Epithelial cell of prostate (primary cell): ENCODE measurements around the gene UBE2B.
A peak's percentile ranks its signal among the peaks of the same experiment; 100 is the strongest.
"Not testable (repeated sequence)": the region's sequence is repeated elsewhere in the genome, so short reads cannot be mapped to it uniquely, and the experiment has no call there.

Source experiments
- DNase-seq: peaks from one replicate; pipeline ENCODE4 v3.0.0-alpha.2; 2011; ENCODE audit warnings: low read depth, low spot score
- H3K27ac ChIP-seq: fragments of 450-650 bp; 2 replicates; pipeline ENCODE4 v1.5.1; 2017; ENCODE audit warnings: mild to moderate bottlenecking

Gene UBE2B

DNA sequence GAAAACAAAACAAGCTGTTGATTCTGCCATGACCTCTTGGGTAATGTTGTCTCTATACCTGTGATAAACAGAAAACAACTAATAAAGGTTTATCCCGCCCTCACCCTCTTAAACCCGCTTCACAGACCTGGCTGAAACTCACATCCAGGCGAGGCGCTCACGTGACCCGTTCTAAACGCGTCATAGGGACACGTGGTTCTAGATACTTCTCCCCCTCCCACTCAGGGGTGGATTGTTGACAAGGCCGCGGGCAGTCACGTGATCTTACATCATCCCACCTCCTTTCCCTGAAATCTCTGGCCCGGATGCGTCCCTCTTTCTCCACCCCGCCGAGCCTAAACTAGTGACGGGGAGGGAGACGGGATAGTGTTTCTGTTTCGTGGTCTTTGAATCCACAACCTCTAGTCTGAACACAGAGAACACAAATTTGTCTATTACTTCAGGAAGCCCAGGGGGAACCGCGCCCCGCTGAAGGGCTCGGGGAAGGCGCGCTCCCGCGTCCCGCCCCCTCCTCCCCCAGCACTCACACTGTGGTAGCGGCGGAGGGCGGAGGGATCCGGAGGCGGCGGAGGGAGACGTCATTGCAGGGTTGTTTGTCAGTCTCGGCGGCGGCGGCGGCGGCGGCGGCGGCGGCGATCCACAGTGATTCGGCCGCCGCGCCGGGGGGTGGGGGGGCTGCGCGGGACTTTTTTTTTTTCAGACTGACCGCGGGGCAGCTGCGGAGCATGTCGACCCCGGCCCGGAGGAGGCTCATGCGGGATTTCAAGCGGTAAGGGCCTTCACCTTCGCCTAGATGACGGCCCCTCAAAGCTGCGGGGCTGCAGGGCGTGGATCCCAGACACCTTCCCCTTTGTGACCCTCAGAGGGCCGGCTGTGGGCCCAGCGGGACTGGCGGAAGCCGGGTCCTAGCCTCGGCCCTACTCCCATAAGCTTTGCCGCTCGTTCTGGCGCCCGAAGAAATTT lies at the start of gene UBE2B:
TSS of gene UBE2B (plus strand) at position 699 of the 963 bp plus-strand sequence. CDS start at position 726, 27 bp downstream.
- peak; percentile 99 for DNase-seq
- peak within 1 kb of the TSS; percentile 90 for H3K27ac ChIP-seq

- no peak overlapping the region for H3K27ac ChIP-seq
- no peak for DNase-seq
Measured at GRCh38 chr5:134327327-134327726, 44.0 kb upstream of the UBE2B start.

GRCh38 chr5:134328619-134329018 lies 42.8 kb upstream of the UBE2B start:
- no peak for DNase-seq
- H3K27ac ChIP-seq = no peak overlapping the region

DNA sequence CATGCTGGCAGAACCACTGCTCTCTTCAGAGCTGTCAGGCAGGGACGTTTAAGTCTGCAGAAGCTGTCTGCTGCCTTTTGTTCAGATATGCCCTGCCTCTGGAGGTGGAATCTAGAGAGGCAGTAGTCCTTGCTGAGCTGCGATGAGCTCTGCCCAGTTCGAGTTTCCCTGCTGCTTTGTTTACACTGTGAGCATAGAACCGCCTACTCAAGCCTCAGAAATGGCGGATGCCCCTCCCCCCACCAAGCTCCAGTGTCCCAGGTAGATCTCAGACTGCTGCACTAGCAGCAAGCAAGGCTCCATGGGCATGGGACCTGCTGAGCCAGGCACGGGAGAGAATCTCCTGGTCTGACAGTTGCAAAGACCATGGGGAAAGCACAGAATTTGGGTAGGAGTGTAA lies 34.5 kb upstream of the UBE2B start:
- DNase-seq, H3K27ac ChIP-seq: not testable (repeated sequence)

DNA sequence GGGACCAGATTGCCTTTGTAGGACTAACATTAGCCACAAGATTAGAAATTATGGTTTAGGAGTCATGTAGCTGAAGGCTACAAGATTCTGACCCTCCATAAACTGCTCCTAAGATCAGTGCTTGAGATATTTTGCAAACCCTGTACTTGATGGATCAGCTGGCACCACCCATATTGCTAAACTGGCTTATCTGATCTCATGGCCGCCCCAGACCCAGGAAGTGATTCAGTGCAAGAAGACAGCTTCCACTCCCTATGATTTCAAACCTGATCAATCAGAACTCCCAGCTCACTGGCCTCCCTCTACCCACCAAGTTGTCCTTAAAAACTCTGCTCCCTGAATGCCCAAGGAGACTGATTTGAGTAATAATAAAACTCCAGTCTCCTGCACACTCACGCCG lies 27.9 kb upstream of the UBE2B start:
- H3K27ac ChIP-seq = peak overlapping the region; percentile 34
- DNase-seq = not testable (repeated sequence)

DNA sequence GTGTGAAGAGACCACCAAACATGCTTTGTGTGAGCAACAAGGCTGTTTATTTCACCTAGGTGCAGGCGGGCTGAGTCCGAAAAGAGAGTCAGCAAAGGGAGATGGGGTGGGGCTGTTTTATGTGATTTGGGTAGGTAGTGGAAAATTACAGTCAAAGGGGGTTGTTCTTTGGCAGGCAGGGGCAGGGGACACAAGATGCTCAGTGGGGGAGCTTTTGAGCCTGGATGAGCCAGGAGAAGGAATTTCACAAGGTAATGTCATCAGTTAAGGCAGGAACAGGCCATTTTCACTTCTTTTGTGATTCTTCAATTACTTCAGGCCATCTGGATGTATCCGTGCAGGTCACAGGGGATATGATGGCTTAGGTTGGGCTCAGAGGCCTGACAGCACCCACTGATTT lies 25.9 kb upstream of the UBE2B start:
- peak overlapping the region; percentile 86 for H3K27ac ChIP-seq
- not testable (repeated sequence) for DNase-seq

GRCh38 chr5:134345996-134346395 lies 25.4 kb upstream of the UBE2B start:
- H3K27ac ChIP-seq = peak overlapping the region; percentile 86
- peak; percentile 79 for DNase-seq

DNA sequence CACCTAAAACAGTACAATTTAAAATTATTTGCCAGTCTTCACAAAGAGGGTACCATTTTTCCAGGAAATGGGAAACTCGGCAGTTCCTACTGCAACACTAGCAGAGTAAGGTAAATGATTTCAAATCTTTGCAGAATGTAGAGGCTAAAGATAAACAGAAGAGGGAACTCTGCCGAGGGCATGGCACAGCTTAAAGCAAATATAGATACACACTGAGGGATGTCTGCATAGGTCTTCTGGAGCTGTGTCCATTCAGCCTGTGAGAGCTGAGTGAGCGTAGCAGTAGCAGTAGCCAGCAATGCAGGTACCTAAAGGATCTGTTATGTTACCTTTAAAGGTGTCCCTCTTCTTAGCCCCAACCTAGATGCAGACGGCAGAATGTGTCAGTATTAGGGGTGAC lies 21.9 kb upstream of the UBE2B start:
- H3K27ac ChIP-seq = no peak overlapping the region
- no peak for DNase-seq

- DNase-seq = no peak
- no peak overlapping the region for H3K27ac ChIP-seq
Measured at GRCh38 chr5:134355681-134356080, 15.7 kb upstream of the UBE2B start.

DNA sequence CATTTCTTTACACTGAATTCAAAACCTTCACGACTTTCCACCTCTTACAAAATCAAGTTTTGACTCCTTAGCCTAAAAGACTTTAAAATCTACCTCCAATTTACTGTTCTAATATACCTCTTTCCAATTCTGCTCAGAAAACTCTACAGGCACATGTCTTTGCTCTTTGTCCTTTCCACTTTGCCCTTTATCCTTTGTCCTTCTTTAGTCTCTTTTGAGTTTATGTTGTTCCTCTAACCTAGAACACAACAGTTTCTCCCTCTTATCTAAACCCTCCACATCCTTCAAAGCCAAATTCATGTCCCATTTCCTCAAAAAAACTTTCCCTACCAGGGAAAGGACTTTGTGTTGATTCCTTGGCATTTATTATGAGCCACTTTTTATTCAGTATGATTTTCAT lies 5.8 kb upstream of the UBE2B start:
- no peak for DNase-seq
- no peak overlapping the region for H3K27ac ChIP-seq

GRCh38 chr5:134370311-134370870 lies 978 bp upstream of the UBE2B start:
- DNase-seq = no peak
- peak overlapping the region; percentile 90 for H3K27ac ChIP-seq

DNA sequence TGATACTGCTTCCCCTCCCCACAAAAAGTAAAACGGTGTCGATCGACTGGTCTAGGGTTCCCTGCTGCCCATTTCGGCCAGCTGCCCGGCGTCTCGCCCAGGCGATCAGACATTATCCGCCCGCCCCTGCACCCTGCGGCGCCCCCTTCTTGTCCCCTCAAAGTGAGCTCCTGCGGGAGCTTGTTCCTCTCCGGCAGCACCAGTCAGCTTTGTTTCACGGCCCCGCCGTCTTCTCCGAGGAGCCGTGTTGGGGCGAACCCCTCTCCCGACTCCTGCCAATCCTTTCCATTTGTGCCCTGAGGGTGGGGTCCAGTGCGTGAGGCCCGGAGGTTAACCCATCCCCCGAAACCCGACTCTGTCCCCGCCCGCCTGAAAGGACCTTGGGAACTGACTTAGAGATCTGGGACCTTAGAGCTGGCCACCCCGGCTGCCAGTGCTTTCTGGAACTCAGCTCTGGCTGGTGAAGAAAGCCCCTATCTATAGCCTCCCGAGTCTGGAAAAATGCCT lies 518 bp downstream of the UBE2B start:
- DNase-seq = no peak

GRCh38 chr5:134373633-134374032 lies 2.3 kb downstream of the UBE2B start:
- not testable (repeated sequence) for H3K27ac ChIP-seq, DNase-seq

More for the DNA sequence above, 518 bp downstream of the UBE2B start:
- peak overlapping the region; percentile 90 for H3K27ac ChIP-seq

DNA sequence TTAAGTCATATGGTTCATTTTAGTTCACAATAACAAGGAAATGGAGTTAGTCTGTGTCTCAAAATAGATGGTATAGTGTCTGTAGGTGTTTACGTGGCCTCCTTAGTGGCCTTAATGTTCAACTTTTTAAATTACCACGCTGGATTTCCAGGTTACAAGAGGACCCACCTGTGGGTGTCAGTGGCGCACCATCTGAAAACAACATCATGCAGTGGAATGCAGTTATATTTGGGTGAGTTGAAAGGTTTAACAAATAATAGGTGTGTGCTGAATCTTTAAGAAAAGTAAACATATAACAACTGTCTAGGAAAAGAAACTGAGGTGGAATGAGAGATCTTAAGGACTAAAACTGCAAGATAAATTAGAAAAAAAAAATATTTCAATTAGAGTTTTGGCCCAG lies 2.9 kb downstream of the UBE2B start:
- DNase-seq = no peak
- H3K27ac ChIP-seq = no peak overlapping the region

DNA sequence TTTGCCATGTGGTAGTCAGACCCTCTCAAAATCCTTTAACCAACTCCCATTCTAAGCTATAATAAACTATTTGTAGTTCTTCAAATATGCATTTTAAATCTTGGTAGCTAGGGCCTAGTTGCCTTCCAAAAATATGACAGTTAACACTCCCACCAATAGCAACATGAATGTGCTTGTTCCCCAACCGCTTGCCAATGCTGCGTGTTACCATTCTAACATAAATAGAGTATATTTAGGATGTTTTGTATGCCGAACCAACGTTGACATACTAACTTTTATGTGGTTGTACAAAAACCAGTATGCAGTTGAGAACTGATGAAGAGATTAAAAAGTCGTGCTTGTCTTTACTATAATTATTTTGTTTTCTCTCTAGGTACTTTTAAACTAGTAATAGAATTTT lies 9.0 kb downstream of the UBE2B start:
- H3K27ac ChIP-seq = no peak overlapping the region
- no peak for DNase-seq

DNA sequence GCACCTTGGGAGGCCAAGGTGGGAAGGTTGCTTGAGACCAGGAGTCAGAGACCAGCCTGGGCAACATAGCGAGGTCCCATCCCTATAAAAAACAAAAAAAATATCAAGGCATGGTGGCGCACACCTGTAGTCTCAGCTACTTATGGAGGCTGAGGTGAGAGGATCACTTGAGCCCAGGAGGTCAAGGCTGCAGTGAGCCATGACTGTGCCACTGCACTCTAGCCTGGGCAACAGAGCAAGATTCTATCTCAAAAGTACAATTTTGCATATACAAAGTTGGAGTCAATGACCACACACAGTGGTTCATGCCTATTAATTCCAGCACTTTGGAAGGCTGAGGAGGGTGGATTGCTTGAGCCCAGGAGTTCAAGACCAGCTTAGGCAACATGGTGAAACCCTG lies 10.8 kb downstream of the UBE2B start:
- not testable (repeated sequence) for H3K27ac ChIP-seq, DNase-seq

- H3K27ac ChIP-seq = no peak overlapping the region
Measured at GRCh38 chr5:134383980-134384697, 12.8 kb downstream of the UBE2B start.

DNA sequence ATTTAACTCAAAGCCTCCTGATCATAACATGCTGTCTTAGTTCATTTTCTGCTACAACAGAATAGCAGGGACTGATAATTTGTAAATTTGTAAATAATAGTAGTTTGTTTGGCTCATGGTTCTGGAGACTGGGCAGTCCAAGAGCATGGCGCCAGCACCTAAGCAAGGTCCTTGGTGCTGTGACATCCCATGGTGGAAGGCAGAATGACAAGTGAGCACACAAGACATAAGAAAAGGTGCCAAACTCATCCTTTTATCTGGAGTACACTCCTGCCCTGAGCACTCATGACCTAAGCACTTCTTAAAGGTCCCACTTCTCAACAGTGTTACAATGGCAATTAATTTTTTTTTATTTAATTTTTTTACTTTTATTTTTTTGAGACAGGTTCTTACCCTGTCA lies 16.1 kb downstream of the UBE2B start:
- DNase-seq = no peak
- no peak overlapping the region for H3K27ac ChIP-seq

More at GRCh38 chr5:134383980-134384697, 12.8 kb downstream of the UBE2B start:
- DNase-seq = no peak

DNA sequence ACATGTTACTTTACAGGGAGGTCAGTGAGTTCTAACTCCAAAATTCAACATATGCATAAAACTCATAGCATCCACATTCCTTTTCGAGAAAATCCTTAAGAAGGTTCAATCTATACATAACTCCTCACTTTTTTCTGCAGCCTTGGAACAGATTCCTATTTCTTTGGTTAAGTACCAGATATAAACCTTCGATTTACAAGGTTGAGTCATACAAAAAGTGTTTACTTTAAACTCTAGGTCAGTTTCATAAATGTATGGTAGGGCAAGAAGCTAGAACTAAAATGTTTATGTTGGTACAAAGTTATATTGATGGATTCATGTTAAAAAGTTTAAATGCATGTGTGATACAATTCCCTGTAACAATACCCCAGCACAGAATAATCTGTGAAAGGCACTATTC lies 20.9 kb downstream of the UBE2B start:
- no peak overlapping the region for H3K27ac ChIP-seq
- no peak for DNase-seq

GRCh38 chr5:134394932-134395331 lies 23.6 kb downstream of the UBE2B start:
- H3K27ac ChIP-seq = no peak overlapping the region
- no peak for DNase-seq

GRCh38 chr5:134396274-134396673 lies 24.9 kb downstream of the UBE2B start:
- no peak for DNase-seq
- H3K27ac ChIP-seq = no peak overlapping the region
